HG03571 (cell line): ENCODE results near the gene DNMT3B.

ENCODE experiments used
- ATAC-seq: cut with Tn5 transposase; IDR thresholded peaks from one replicate; pipeline ENCODE4 v1.9.1; 2021; ENCODE audit not compliant: unreplicated experiment

Gene DNMT3B

GRCh38 chr20:32849577-32849976 lies 87.4 kb downstream of the DNMT3B start:
- ATAC-seq, result no peak

DNA sequence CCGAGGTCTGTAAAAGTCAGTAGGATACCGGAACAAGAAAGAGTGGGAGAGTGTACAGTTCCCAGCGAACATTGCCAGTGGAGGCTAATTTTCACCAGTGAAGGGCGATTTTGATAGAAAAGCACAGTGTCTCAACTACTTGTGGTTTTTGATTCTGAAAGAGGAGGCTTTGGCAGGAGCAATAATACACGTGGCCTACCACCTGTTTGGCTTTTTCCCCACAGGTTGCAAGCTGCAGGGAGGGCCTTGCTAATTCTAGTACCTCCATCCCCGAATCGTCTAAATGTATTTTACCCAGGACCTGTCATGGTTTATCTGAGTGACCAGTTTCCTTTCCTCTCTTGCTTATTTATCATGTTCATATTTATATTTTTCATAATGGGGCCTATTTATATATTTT lies 93.2 kb downstream of the DNMT3B start:
- no peak for ATAC-seq

GRCh38 chr20:32858189-32858588 lies 96.0 kb downstream of the DNMT3B start:
- ATAC-seq, result no peak
